ENCODE data around the gene GHRHR.

DNA sequence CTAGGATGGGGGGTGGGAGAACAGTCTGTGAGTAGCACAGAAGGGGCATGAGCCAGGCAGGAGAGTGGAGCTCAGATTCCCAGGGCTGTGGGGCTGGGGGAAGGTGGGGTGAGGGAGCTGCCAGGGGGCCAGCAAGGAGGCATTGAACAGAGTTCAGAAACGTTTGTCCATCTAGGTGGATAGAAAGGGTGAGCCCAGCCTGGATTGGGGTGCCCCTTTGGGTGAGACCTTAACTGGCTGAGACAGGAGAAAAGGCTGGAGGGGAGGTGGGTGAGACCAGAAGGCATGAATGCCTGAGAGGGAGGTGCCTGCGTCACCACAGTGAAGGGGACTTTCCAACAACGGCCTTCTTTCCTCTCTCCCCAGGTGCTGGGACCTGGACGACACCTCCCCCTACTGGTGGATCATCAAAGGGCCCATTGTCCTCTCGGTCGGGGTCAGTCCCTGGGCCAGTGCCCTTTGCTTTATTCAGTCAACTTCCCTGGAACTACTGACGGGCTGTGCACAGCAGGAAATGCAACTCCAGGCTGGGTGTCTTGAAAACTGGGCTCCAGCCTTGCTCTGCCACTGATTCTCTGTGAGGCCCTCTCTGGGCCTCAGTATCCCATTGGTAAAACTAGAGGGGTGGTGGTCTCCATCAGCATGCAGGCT lies 11.0 kb downstream of the GHRHR start:
- TF ChIP-seq, protein P1, sequence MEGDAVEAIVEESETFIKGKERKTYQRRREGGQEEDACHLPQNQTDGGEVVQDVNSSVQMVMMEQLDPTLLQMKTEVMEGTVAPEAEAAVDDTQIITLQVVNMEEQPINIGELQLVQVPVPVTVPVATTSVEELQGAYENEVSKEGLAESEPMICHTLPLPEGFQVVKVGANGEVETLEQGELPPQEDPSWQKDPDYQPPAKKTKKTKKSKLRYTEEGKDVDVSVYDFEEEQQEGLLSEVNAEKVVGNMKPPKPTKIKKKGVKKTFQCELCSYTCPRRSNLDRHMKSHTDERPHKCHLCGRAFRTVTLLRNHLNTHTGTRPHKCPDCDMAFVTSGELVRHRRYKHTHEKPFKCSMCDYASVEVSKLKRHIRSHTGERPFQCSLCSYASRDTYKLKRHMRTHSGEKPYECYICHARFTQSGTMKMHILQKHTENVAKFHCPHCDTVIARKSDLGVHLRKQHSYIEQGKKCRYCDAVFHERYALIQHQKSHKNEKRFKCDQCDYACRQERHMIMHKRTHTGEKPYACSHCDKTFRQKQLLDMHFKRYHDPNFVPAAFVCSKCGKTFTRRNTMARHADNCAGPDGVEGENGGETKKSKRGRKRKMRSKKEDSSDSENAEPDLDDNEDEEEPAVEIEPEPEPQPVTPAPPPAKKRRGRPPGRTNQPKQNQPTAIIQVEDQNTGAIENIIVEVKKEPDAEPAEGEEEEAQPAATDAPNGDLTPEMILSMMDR (IDR thresholded peaks at IDR 0.05; ENCODE audit: poor library complexity) = peak; percentile 70
- TF ChIP-seq EZH2 (IDR thresholded peaks at IDR 0.05; ENCODE audit: borderline replicate concordance) (no peak), EZH2phosphoT487 (IDR thresholded peaks at IDR 0.05; ENCODE audit: low read depth, severe bottlenecking, unreplicated experiment) (no peak)

All from hepatocyte (in vitro differentiated cells).